Tibial nerve (tissue), 4 donors: ENCODE results near the gene PIK3C2A.

Experiments
- EP300 ChIP-seq, 2 donors: sonication (generic); formaldehyde crosslinking; IDR thresholded peaks; one replicate each; pipeline ENCODE4 v1.6.1; 2017; ENCODE audit warnings: antibody characterized with exemption in 2 of 2, mild to moderate bottlenecking in 1 of 2
- TF ChIP-seq, protein P1 (sequence below), 5 experiments: fragments of 200-600 bp in 3 of 5; fragments of 450-650 bp in 2 of 5; sonication (generic) in 3 of 5; IDR thresholded peaks; one replicate each; pipeline ENCODE4 v1.5.1; 2016 to 2019; ENCODE audit warnings: antibody characterized with exemption in 5 of 5, mild to moderate bottlenecking in 3 of 5, moderate library complexity in 2 of 5

DNA sequence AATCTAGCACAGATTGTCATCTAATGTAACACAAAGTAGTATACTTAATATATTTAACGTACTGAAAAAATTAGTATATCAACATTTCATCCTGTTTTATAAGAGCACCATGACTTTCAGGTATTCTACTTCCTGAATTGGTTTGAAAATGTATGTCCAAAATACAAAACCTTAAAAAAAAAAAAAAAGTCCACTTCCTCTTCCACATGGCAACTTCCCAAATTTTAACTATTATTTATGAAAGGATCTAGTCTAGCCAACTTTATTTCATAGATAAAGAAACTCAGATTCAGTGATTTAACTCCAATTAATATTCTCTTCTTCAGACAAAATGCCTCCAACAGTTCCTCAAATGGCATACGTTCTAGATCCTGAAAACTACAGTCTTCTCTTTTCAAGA lies 44.0 kb downstream of the PIK3C2A start:
- TF ChIP-seq, protein P1, sequence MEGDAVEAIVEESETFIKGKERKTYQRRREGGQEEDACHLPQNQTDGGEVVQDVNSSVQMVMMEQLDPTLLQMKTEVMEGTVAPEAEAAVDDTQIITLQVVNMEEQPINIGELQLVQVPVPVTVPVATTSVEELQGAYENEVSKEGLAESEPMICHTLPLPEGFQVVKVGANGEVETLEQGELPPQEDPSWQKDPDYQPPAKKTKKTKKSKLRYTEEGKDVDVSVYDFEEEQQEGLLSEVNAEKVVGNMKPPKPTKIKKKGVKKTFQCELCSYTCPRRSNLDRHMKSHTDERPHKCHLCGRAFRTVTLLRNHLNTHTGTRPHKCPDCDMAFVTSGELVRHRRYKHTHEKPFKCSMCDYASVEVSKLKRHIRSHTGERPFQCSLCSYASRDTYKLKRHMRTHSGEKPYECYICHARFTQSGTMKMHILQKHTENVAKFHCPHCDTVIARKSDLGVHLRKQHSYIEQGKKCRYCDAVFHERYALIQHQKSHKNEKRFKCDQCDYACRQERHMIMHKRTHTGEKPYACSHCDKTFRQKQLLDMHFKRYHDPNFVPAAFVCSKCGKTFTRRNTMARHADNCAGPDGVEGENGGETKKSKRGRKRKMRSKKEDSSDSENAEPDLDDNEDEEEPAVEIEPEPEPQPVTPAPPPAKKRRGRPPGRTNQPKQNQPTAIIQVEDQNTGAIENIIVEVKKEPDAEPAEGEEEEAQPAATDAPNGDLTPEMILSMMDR (IDR thresholded peaks at IDR 0.05): no peak
- TF ChIP-seq EP300 (IDR thresholded peaks at IDR 0.05): no peak
